Fibroblast of lung (primary cell): ENCODE data around the gene SPC24. TPM values are rescaled to one million over a fixed set of nuclear protein-coding genes. Genes with fewer than 3 reads are reported as not detected.
A peak's percentile ranks its signal among the peaks of the same experiment; 100 is the strongest.
"Not testable (repeated sequence)": the region's sequence is repeated elsewhere in the genome, so short reads cannot be mapped to it uniquely, and the experiment has no call there.

Source experiments
- DNase-seq, 2 donors: peaks; one replicate each; pipeline versions ENCODE4 v3.0.0 to v3.0.0-alpha.2; 2010; ENCODE audit warnings: low read depth in 2 of 2
- H2AFZ ChIP-seq: 2 replicates; pipeline ENCODE4 v1.5.1; 2012; ENCODE audit warnings: low read length, control low read depth, inconsistent platforms
- H3K27ac ChIP-seq: 2 replicates; pipeline ENCODE4 v1.5.1; 2011; ENCODE audit warnings: low read length, control low read depth; ENCODE audit not compliant: insufficient read depth
- H3K27me3 ChIP-seq: 2 replicates; pipeline ENCODE4 v1.5.1; 2011; ENCODE audit warnings: mild to moderate bottlenecking, low read length; ENCODE audit not compliant: control insufficient read depth, insufficient read depth
- H3K36me3 ChIP-seq: 2 replicates; pipeline ENCODE4 v1.5.1; 2011; ENCODE audit warnings: low read length; ENCODE audit not compliant: control insufficient read depth, insufficient read depth
- H3K4me1 ChIP-seq: 2 replicates; pipeline ENCODE4 v1.5.1; 2011; ENCODE audit warnings: low read length; ENCODE audit not compliant: control insufficient read depth, insufficient read depth; ENCODE audit errors: extremely low read depth
- H3K4me2 ChIP-seq: 2 replicates; pipeline ENCODE4 v1.5.1; 2011; ENCODE audit warnings: low read length, control low read depth; ENCODE audit not compliant: insufficient read depth; ENCODE audit errors: extremely low read depth
- H3K4me3 ChIP-seq, 4 experiments: fragments of 200-600 bp in 1 of 4; sonication (generic) in 1 of 4; replicated peaks in 1 of 4; 2 replicates each; pipeline ENCODE4 v1.5.1; 2011 to 2016; ENCODE audit warnings: low read length in 4 of 4, low read depth in 3 of 4, mild to moderate bottlenecking in 3 of 4, control low read depth in 2 of 4, inconsistent platforms in 1 of 4, mixed read lengths in 1 of 4; ENCODE audit not compliant: insufficient read depth in 1 of 4; ENCODE audit errors: control extremely low read depth in 1 of 4
- H3K79me2 ChIP-seq: 2 replicates; pipeline ENCODE4 v1.5.1; 2012; ENCODE audit warnings: mild to moderate bottlenecking, low read length, inconsistent platforms; ENCODE audit not compliant: control insufficient read depth, insufficient read depth
- H3K9ac ChIP-seq: 2 replicates; pipeline ENCODE4 v1.5.1; 2011; ENCODE audit warnings: mild to moderate bottlenecking, low read length, control low read depth; ENCODE audit not compliant: insufficient read depth
- H3K9me3 ChIP-seq: 2 replicates; pipeline ENCODE4 v1.5.1; 2012; ENCODE audit warnings: low read depth, low read length; ENCODE audit not compliant: control insufficient read depth, insufficient read depth
- H4K20me1 ChIP-seq: 2 replicates; pipeline ENCODE4 v1.5.1; 2011; ENCODE audit warnings: low read length; ENCODE audit not compliant: control insufficient read depth, insufficient read depth; ENCODE audit errors: extremely low read depth
- CTCF ChIP-seq, 2 donors: IDR thresholded peaks in 1 of 2; conservative IDR thresholded peaks in 1 of 2; 1 replicate in 1 of 2; 2 replicates in 1 of 2; pipeline ENCODE4 v1.5.1; 2011 to 2012; ENCODE audit warnings: low read length in 2 of 2, control low read depth in 1 of 2, inconsistent platforms in 1 of 2, low read depth in 1 of 2, mild to moderate bottlenecking in 1 of 2
- EZH2 ChIP-seq: IDR thresholded peaks from 2 replicates; pipeline ENCODE4 v1.5.1; 2012; ENCODE audit warnings: low read length, control low read depth, mild to moderate bottlenecking; ENCODE audit errors: missing control alignments
- polyA plus RNA-seq, 2 donors: library from polyadenylated mRNA; depleted of rRNA in 1 of 2; stranded (reverse) in 1 of 2; unstranded in 1 of 2; fragments of >200 nt; gene quantifications; 2 replicates each; pipeline ENCODE4 v1.2.1, GENCODE V29; 2011 to 2012; ENCODE audit warnings: missing spikeins in 1 of 2
- total RNA-seq: library from RNA; depleted of rRNA; stranded (reverse); fragments of >200 nt; gene quantifications from 2 replicates; pipeline ENCODE4 v1.2.1, GENCODE V29; 2014

SPC24 gene
- total and polyA plus RNA-seq, 2 donors (not counting 1 experiment from before 2014, with no cell fraction given), result 8.1 to 32.0 TPM

DNA sequence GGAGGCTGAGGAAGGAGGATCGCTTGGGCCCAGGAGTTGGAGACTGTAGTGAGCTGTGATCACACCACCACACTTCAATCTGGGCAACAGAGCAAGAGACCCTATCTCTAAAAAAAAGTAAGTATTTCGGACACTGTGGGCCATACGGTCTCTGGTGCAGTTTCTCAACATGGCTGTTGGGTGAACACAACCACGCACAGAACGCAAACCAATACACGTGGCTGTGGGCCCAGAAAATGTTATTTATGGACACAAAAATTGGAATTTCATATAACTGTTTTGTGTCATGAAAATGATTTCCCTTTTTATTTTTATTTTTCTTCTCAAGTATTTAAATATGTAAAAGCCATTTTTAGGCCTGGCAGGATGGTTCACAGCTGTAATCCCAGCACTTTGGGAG is 46.8 kb downstream of the SPC24 start:
- Histone ChIP-seq H3K4me2 (no peak overlapping the region), H3K27me3 (no peaks in the 10 kb centered on the region), H3K4me1 (no peaks in the 10 kb centered on the region), H3K27ac (no peak overlapping the region), H3K4me3 (no peak overlapping the region), H4K20me1 (no peaks in the 10 kb centered on the region), H3K9me3 (no peaks in the 10 kb centered on the region), H3K79me2 (peaks cover 39% of the 10 kb centered on the region), H3K9ac (no peak overlapping the region), H2AFZ (no peak overlapping the region), H3K36me3 (peaks cover 51% of the 10 kb centered on the region)
- DNase-seq, result no peak
- TF ChIP-seq CTCF (conservative IDR thresholded peaks at IDR 0.05 in 1 of 2, IDR thresholded peaks at IDR 0.05 in 1 of 2; ENCODE audit: low read depth in 1 of 2, low read length in 2 of 2), result no peak
- no peak for TF ChIP-seq EZH2

DNA sequence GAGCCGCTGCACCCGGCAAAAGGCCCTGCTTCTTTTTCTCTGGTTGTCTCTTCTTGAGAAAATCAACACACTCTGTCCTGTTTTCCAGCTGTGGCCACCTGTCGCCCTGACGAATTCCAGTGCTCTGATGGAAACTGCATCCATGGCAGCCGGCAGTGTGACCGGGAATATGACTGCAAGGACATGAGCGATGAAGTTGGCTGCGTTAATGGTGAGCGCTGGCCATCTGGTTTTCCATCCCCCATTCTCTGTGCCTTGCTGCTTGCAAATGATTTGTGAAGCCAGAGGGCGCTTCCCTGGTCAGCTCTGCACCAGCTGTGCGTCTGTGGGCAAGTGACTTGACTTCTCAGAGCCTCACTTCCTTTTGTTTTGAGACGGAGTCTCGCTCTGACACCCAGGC is 49.1 kb downstream of the SPC24 start:
- H2AFZ ChIP-seq, result no peak overlapping the region
- H3K27me3 ChIP-seq, result no peaks in the 10 kb centered on the region
- no peaks in the 10 kb centered on the region for H3K9me3 ChIP-seq
- TF ChIP-seq EZH2 (no peak), CTCF (conservative IDR thresholded peaks at IDR 0.05 in 1 of 2, IDR thresholded peaks at IDR 0.05 in 1 of 2; ENCODE audit: low read depth in 1 of 2, low read length in 2 of 2) (no peak)
- H3K27ac ChIP-seq, result peak overlapping the region; percentile 20
- no peak overlapping the region for H3K4me3 ChIP-seq
- peaks cover 53% of the 10 kb centered on the region for H3K79me2 ChIP-seq
- H3K4me2 ChIP-seq, result no peak overlapping the region
- peak in 1 of 2 donors; percentile 43 for DNase-seq
- H4K20me1 ChIP-seq, result no peaks in the 10 kb centered on the region
- H3K36me3 ChIP-seq, result peaks cover 51% of the 10 kb centered on the region
- no peaks in the 10 kb centered on the region for H3K4me1 ChIP-seq
- H3K9ac ChIP-seq, result no peak overlapping the region

DNA sequence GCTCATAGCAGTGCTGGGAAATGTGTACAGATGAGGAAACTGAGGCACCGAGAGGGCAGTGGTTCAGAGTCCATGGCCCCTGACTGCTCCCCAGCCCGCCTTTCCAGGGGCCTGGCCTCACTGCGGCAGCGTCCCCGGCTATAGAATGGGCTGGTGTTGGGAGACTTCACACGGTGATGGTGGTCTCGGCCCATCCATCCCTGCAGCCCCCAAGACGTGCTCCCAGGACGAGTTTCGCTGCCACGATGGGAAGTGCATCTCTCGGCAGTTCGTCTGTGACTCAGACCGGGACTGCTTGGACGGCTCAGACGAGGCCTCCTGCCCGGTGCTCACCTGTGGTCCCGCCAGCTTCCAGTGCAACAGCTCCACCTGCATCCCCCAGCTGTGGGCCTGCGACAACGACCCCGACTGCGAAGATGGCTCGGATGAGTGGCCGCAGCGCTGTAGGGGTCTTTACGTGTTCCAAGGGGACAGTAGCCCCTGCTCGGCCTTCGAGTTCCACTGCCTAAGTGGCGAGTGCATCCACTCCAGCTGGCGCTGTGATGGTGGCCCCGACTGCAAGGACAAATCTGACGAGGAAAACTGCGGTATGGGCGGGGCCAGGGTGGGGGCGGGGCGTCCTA is 50.5 kb downstream of the SPC24 start:
- H3K36me3 ChIP-seq, result peaks cover 47% of the 10 kb centered on the region
- no peak overlapping the region for H3K27ac ChIP-seq
- H2AFZ ChIP-seq, result no peak overlapping the region
- TF ChIP-seq CTCF (conservative IDR thresholded peaks at IDR 0.05 in 1 of 2, IDR thresholded peaks at IDR 0.05 in 1 of 2; ENCODE audit: low read depth in 1 of 2, low read length in 2 of 2) (no peak), EZH2 (no peak)
- DNase-seq, result no peak
- H3K9ac ChIP-seq, result no peak overlapping the region
- no peaks in the 10 kb centered on the region for H3K9me3 ChIP-seq
- no peaks in the 10 kb centered on the region for H3K4me1 ChIP-seq
- no peaks in the 10 kb centered on the region for H4K20me1 ChIP-seq
- no peaks in the 10 kb centered on the region for H3K27me3 ChIP-seq
- H3K4me3 ChIP-seq, result no peak overlapping the region
- H3K4me2 ChIP-seq, result no peak overlapping the region
- H3K79me2 ChIP-seq, result peaks cover 56% of the 10 kb centered on the region

DNA sequence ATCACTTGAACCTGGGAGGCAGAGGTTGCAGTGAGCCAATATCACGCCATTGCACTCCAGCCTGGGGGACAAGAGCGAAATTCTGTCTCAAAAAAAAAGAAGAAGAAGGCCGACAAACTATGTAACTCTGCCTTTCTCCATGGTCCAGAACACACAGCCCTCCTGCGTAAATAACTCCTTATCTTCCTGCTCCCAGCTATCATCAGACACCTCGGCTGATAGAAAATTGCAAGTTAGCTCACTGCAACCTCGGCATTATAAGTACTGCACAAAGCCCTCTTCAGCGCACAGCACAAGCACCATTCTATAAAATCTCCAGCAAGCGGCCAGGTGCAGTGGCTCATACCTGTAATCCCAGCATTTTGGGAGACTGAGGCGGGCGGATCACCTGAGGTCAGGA is 51.9 kb downstream of the SPC24 start:
- not testable (repeated sequence) for H3K27me3 ChIP-seq, H2AFZ ChIP-seq, H3K9ac ChIP-seq, H3K4me3 ChIP-seq, H3K4me1 ChIP-seq, H4K20me1 ChIP-seq, H3K9me3 ChIP-seq, H3K27ac ChIP-seq, DNase-seq, H3K4me2 ChIP-seq
- peaks cover 68% of the 10 kb centered on the region for H3K79me2 ChIP-seq
- peaks cover 43% of the 10 kb centered on the region for H3K36me3 ChIP-seq
